PFSK-1 (cell line): Measurements from ENCODE around the gene DPT.

Source experiments
- FOXP2 ChIP-seq: optimal IDR thresholded peaks from 2 replicates; pipeline ENCODE3; 2011; ENCODE audit warnings: borderline replicate concordance, control low read depth, inconsistent platforms; ENCODE audit not compliant: insufficient read depth; ENCODE audit errors: extremely low read length, extremely low read depth
- POLR2AphosphoS5 ChIP-seq: IDR thresholded peaks from 2 replicates; pipeline ENCODE4 v1.6.1; 2012; ENCODE audit warnings: low read depth, mild to moderate bottlenecking, control low read depth, low read length, moderate library complexity
- SIN3A ChIP-seq: IDR thresholded peaks from 2 replicates; pipeline ENCODE4 v1.6.1; 2012; ENCODE audit warnings: mild to moderate bottlenecking, low read length, moderate library complexity, borderline replicate concordance; ENCODE audit not compliant: insufficient read depth
- TAF1 ChIP-seq: IDR thresholded peaks from 2 replicates; pipeline ENCODE4 v1.6.1; 2012; ENCODE audit warnings: low read length, control low read depth, borderline replicate concordance; ENCODE audit not compliant: insufficient read depth
- TF ChIP-seq, protein P1 (sequence below), 2 experiments: IDR thresholded peaks; 2 replicates each; pipeline versions ENCODE4 v1.6.1 to v1.8.0; 2011 to 2012; ENCODE audit warnings: low read depth in 2 of 2, low read length in 2 of 2, control low read depth in 1 of 2, inconsistent platforms in 1 of 2, mild to moderate bottlenecking in 1 of 2, moderate library complexity in 1 of 2; ENCODE audit not compliant: insufficient read depth in 1 of 2

GRCh38 chr1:168767894-168768584 lies 39.0 kb upstream of the DPT start:
- TF ChIP-seq TAF1 = no peak
- TF ChIP-seq POLR2AphosphoS5 = no peak
- no peak for TF ChIP-seq SIN3A
- TF ChIP-seq, protein P1, sequence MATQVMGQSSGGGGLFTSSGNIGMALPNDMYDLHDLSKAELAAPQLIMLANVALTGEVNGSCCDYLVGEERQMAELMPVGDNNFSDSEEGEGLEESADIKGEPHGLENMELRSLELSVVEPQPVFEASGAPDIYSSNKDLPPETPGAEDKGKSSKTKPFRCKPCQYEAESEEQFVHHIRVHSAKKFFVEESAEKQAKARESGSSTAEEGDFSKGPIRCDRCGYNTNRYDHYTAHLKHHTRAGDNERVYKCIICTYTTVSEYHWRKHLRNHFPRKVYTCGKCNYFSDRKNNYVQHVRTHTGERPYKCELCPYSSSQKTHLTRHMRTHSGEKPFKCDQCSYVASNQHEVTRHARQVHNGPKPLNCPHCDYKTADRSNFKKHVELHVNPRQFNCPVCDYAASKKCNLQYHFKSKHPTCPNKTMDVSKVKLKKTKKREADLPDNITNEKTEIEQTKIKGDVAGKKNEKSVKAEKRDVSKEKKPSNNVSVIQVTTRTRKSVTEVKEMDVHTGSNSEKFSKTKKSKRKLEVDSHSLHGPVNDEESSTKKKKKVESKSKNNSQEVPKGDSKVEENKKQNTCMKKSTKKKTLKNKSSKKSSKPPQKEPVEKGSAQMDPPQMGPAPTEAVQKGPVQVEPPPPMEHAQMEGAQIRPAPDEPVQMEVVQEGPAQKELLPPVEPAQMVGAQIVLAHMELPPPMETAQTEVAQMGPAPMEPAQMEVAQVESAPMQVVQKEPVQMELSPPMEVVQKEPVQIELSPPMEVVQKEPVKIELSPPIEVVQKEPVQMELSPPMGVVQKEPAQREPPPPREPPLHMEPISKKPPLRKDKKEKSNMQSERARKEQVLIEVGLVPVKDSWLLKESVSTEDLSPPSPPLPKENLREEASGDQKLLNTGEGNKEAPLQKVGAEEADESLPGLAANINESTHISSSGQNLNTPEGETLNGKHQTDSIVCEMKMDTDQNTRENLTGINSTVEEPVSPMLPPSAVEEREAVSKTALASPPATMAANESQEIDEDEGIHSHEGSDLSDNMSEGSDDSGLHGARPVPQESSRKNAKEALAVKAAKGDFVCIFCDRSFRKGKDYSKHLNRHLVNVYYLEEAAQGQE (IDR thresholded peaks at IDR 0.05; ENCODE audit: insufficient read depth in 1 of 2, low read depth in 2 of 2, low read length in 2 of 2) = no peak
- TF ChIP-seq FOXP2 = no peak
